HG03460 (cell line): ENCODE results near the gene CFAP45.

Experiments used
- ATAC-seq: cut with Tn5 transposase; IDR thresholded peaks from one replicate; pipeline ENCODE4 v1.9.1; 2021; ENCODE audit not compliant: unreplicated experiment

The CFAP45 gene

GRCh38 chr1:159924025-159924790 is 24.2 kb upstream of the CFAP45 start:
- no peak for ATAC-seq

- ATAC-seq, result peak; percentile 30
Measured at GRCh38 chr1:159923203-159924024, 23.4 kb upstream of the CFAP45 start.

GRCh38 chr1:159922511-159923202 is 22.7 kb upstream of the CFAP45 start:
- no peak for ATAC-seq

- ATAC-seq, result no peak
Measured at GRCh38 chr1:159921700-159922504, 21.9 kb upstream of the CFAP45 start.

GRCh38 chr1:159921251-159921650 is 21.3 kb upstream of the CFAP45 start:
- peak; percentile 21 for ATAC-seq

GRCh38 chr1:159920651-159921050 is 20.7 kb upstream of the CFAP45 start:
- no peak for ATAC-seq

GRCh38 chr1:159920202-159920601 is 20.2 kb upstream of the CFAP45 start:
- ATAC-seq, result no peak

GRCh38 chr1:159919236-159919865 is 19.4 kb upstream of the CFAP45 start:
- ATAC-seq, result no peak

GRCh38 chr1:159918352-159919200 is 18.6 kb upstream of the CFAP45 start:
- ATAC-seq, result no peak

GRCh38 chr1:159917533-159918351 is 17.8 kb upstream of the CFAP45 start:
- ATAC-seq, result no peak

- ATAC-seq, result no peak
Measured at GRCh38 chr1:159916242-159917051, 16.5 kb upstream of the CFAP45 start.

- ATAC-seq, result no peak
Measured at GRCh38 chr1:159915571-159916241, 15.7 kb upstream of the CFAP45 start.

GRCh38 chr1:159914252-159915018 is 14.5 kb upstream of the CFAP45 start:
- no peak for ATAC-seq

GRCh38 chr1:159913451-159914192 is 13.7 kb upstream of the CFAP45 start:
- no peak for ATAC-seq

GRCh38 chr1:159911326-159912070 is 11.5 kb upstream of the CFAP45 start:
- no peak for ATAC-seq
